Thymus (tissue), 11 donors: ENCODE data around the gene LY6G5C. TPM values are rescaled to one million over a fixed set of nuclear protein-coding genes. Genes with fewer than 3 reads are reported as not detected.

Source experiments
- DNase-seq, 9 donors: peaks; one replicate each; pipeline ENCODE4 v3.0.0-alpha.2; 2013; ENCODE audit warnings: low spot score in 9 of 9, low read depth in 6 of 9, missing footprints in 1 of 9
- H3K27ac ChIP-seq, 2 donors: one replicate each; pipeline ENCODE4 v1.5.1; 2013; ENCODE audit warnings: control low read depth in 1 of 2, low read depth in 1 of 2, low read length in 1 of 2, mild to moderate bottlenecking in 1 of 2, moderate library complexity in 1 of 2
- H3K27me3 ChIP-seq, 2 donors: one replicate each; pipeline ENCODE4 v1.5.1; 2013; ENCODE audit warnings: low read length in 1 of 2; ENCODE audit not compliant: control insufficient read depth in 2 of 2, insufficient read depth in 1 of 2
- H3K36me3 ChIP-seq, 2 donors: one replicate each; pipeline ENCODE4 v1.5.1; 2013; ENCODE audit warnings: low read length in 1 of 2, mild to moderate bottlenecking in 1 of 2, moderate library complexity in 1 of 2; ENCODE audit not compliant: control insufficient read depth in 2 of 2, insufficient read depth in 2 of 2
- H3K4me1 ChIP-seq, 2 donors: one replicate each; pipeline ENCODE4 v1.5.1; 2013; ENCODE audit warnings: low read length in 2 of 2; ENCODE audit not compliant: control insufficient read depth in 2 of 2, insufficient read depth in 2 of 2
- H3K4me3 ChIP-seq, 2 donors: one replicate each; pipeline ENCODE4 v1.5.1; 2013; ENCODE audit warnings: low read length in 2 of 2, control low read depth in 1 of 2, mild to moderate bottlenecking in 1 of 2
- H3K9me3 ChIP-seq, 2 donors: one replicate each; pipeline ENCODE4 v1.5.1; 2013; ENCODE audit warnings: low read length in 1 of 2, mild to moderate bottlenecking in 1 of 2; ENCODE audit not compliant: control insufficient read depth in 2 of 2, insufficient read depth in 1 of 2
- WGBS: extraction: QIAGEN DNeasy Blood & Tissue Kit; methylation state at CpG from one replicate; pipeline ENCODE4 v1.1.7; 2013; 5-methylcytosine and 5-hydroxymethylcytosine counted together
- polyA plus RNA-seq: library from polyadenylated mRNA; stranded (reverse); fragments of 200-250 nt; gene quantifications from one replicate; pipeline ENCODE4 v1.2.3, GENCODE V29; 2013
- total RNA-seq: library from RNA; stranded (reverse); fragments of 120-200 nt; gene quantifications from one replicate; pipeline ENCODE4 v1.2.4, GENCODE V29; 2013
- donor health status: healthy.

LY6G5C gene
- total and polyA plus RNA-seq, 2 donors = 0.90 to 9.1 TPM

GRCh38 chr6:31652925-31653724 is 27.7 kb downstream of the LY6G5C start:
- Histone ChIP-seq H3K27ac (peak overlapping the region; percentile 96 to 97), H3K4me1 (peaks cover 9 to 25% of the 10 kb centered on the region in 2 donors), H3K36me3 (peaks cover 26 to 47% of the 10 kb centered on the region in 2 donors), H3K9me3 (no peaks in the 10 kb centered on the region), H3K4me3 (peak overlapping the region; percentile 72 to 86), H3K27me3 (no peaks in the 10 kb centered on the region)
- no peak for DNase-seq
- WGBS = 12% methylated on average over 37 of the region's 37 CpGs

- WGBS = 5% methylated on average over 29 of the region's 29 CpGs
- H3K9me3 ChIP-seq = no peaks in the 10 kb centered on the region
- peaks cover 31 to 52% of the 10 kb centered on the region in 2 donors for H3K36me3 ChIP-seq
- H3K4me3 ChIP-seq = peak overlapping the region; percentile 72 to 86
- peak overlapping the region; percentile 96 to 97 for H3K27ac ChIP-seq
- H3K4me1 ChIP-seq = peaks cover 9 to 19% of the 10 kb centered on the region in 2 donors
- peak in 1 of 9 donors; percentile 27 for DNase-seq
- no peaks in the 10 kb centered on the region for H3K27me3 ChIP-seq
These were observed 29.2 kb downstream of the LY6G5C start for GRCh38 chr6:31651602-31652191.

- H3K9me3 ChIP-seq = no peaks in the 10 kb centered on the region
- WGBS = over 99% methylated on average over 9 of the region's 9 CpGs
- no peaks in the 10 kb centered on the region for H3K4me1 ChIP-seq
- H3K27me3 ChIP-seq = no peaks in the 10 kb centered on the region
- H3K4me3 ChIP-seq = no peak overlapping the region
- H3K36me3 ChIP-seq = peaks cover 87 to 93% of the 10 kb centered on the region in 2 donors
- H3K27ac ChIP-seq = no peak overlapping the region
- no peak for DNase-seq
These were observed 35.5 kb downstream of the LY6G5C start for GRCh38 chr6:31645325-31645724.

GRCh38 chr6:31643818-31644454 is 36.9 kb downstream of the LY6G5C start:
- no peaks in the 10 kb centered on the region for H3K4me1 ChIP-seq
- WGBS = 97% methylated on average over 17 of the region's 17 CpGs
- no peak for DNase-seq

GRCh38 chr6:31642798-31643570 is 37.9 kb downstream of the LY6G5C start:
- 98% methylated on average over 6 of the region's 6 CpGs for WGBS
- H3K27me3 ChIP-seq = no peaks in the 10 kb centered on the region
- peaks cover 90 to 92% of the 10 kb centered on the region in 2 donors for H3K36me3 ChIP-seq
- H3K4me3 ChIP-seq = no peak overlapping the region
- no peaks in the 10 kb centered on the region for H3K4me1 ChIP-seq
- no peaks in the 10 kb centered on the region for H3K9me3 ChIP-seq
- H3K27ac ChIP-seq = no peak overlapping the region
- no peak for DNase-seq

More at GRCh38 chr6:31643818-31644454, 36.9 kb downstream of the LY6G5C start:
- Histone ChIP-seq H3K36me3 (peaks cover 94 to 95% of the 10 kb centered on the region in 2 donors), H3K27ac (no peak overlapping the region), H3K4me3 (no peak overlapping the region), H3K9me3 (no peaks in the 10 kb centered on the region), H3K27me3 (no peaks in the 10 kb centered on the region)

GRCh38 chr6:31641370-31641769 is 39.5 kb downstream of the LY6G5C start:
- Histone ChIP-seq H3K4me3 (no peak overlapping the region), H3K4me1 (no peaks in the 10 kb centered on the region), H3K27me3 (no peaks in the 10 kb centered on the region), H3K27ac (no peak overlapping the region), H3K9me3 (no peaks in the 10 kb centered on the region), H3K36me3 (peaks cover 92 to 93% of the 10 kb centered on the region in 2 donors)
- WGBS = 97% methylated on average over 4 of the region's 4 CpGs
- DNase-seq = no peak

- no peak for DNase-seq
- Histone ChIP-seq H3K27me3 (no peaks in the 10 kb centered on the region), H3K4me3 (no peak overlapping the region), H3K9me3 (no peaks in the 10 kb centered on the region), H3K27ac (peak overlapping the region in 1 of 2 donors; percentile 18), H3K4me1 (no peaks in the 10 kb centered on the region), H3K36me3 (peaks cover 93 to 94% of the 10 kb centered on the region in 2 donors)
- WGBS = 98% methylated on average over 6 of the region's 6 CpGs
These were observed 40.3 kb downstream of the LY6G5C start for GRCh38 chr6:31640612-31641011.

- WGBS = 95% methylated on average over 10 of the region's 10 CpGs
- Histone ChIP-seq H3K27me3 (no peaks in the 10 kb centered on the region), H3K9me3 (no peaks in the 10 kb centered on the region), H3K4me3 (no peak overlapping the region), H3K27ac (no peak overlapping the region), H3K36me3 (peaks cover 93 to 94% of the 10 kb centered on the region in 2 donors), H3K4me1 (no peaks in the 10 kb centered on the region)
- no peak for DNase-seq
These were observed 41.4 kb downstream of the LY6G5C start for GRCh38 chr6:31639449-31639861.
